G401.6 (cell line): ENCODE measurements around the gene FBXO42.

ENCODE experiments used
- FAIRE-seq: peaks from 2 replicates; lab custom pipeline; 2012; peaks lifted over from hg19 to GRCh38; lab: Jason Lieb, UNC

FBXO42 gene

DNA sequence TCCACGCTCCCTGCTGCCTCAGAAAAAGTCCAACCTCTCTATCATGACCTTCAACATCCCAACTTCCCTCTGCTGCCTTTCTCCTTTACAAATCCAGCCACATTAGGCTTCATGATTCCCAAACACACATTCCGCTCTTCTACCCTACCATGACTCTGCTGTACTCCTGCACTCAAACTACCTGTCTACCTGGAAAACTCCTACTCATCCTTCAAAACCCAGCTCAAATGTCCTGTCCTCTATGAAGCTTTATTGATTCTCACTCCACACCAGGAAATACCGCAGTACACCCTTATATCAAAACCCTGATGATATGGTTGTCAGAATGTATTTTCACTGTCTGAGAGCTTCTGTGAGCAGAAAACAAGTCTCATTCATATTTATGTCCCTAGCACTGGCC, 148.7 kb downstream of the FBXO42 start:
- no peak for FAIRE-seq

DNA sequence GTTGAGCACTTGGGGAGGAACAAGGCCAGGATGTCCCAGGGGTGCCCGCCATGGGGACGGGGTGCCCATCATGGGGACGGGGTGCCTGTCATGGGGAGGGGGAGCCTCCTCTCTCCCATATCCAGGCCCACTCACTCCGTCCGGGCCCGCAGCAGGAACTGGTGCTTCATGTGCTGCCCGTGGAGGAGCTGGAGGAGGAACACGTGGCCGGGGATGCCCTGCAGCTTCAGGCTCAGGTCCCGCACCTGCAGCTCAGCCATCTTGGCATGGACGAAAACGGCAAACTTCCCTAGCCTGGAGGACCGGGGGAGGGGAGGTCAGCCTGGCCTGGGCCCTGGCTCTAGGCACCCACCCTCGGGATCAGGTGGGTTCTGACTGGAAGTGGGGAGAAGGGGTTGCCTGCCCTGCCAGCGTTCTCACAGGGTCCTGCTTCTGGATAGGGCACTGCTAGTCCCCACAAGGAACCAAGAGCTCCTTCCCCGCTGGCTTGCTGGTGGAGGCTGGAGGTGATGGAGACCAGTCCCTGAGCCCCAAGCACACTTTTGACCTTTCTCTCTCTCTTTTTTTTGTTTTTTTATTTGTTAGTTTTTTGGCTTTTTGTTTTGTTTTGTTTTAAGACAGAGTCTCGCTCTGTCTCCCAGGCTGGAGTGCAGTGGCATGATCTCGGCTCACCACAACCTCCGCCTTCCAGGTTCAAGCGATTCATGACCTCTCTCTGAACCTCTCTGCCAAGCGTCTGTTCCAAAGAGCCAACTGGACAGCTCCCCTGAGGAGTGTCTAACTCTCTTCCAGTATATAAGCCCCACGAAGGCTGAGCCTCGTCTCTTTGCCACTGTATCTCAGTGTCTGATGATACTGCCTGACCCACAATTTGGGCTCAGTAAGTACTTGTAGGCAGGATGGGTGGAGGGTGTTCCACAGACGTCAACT, 149.7 kb downstream of the FBXO42 start:
- no peak for FAIRE-seq

DNA sequence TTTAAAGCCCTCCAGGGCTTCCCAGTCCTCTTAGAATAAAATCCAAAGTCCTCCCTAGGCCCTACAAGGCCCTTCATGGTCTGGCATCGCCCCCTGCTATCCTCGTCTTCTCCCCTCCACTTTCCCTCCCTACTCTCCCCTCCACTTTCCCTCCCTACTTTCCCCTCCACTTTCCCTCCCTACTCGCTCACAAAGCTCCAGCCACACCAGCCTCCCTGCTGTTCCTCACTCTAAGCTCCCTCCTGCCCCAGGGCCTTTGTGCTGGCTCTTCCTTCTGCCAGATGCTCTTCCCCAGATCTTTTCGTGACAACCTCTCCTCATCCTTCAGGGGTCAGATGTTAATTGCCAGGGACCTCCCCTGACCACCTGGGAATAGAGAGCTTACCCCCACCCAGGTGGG, 152.6 kb downstream of the FBXO42 start:
- no peak for FAIRE-seq

DNA sequence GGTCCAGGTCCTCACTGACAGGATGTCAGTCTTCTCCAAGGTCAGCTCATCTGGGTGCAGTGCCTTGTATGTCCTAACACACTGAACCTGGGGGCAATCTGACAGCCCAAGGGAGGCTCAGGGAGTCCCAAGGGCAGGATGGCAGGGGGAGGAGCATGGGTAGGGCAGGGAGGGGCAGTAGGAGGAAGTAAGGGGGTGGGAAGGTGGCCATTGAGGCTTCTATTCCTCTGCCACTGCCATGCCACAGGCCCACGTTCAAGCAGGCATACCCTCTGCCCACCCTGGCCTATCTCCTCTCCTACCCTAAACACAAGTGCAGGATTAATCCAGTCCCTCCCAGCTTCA, 153.2 kb downstream of the FBXO42 start:
- no peak for FAIRE-seq

DNA sequence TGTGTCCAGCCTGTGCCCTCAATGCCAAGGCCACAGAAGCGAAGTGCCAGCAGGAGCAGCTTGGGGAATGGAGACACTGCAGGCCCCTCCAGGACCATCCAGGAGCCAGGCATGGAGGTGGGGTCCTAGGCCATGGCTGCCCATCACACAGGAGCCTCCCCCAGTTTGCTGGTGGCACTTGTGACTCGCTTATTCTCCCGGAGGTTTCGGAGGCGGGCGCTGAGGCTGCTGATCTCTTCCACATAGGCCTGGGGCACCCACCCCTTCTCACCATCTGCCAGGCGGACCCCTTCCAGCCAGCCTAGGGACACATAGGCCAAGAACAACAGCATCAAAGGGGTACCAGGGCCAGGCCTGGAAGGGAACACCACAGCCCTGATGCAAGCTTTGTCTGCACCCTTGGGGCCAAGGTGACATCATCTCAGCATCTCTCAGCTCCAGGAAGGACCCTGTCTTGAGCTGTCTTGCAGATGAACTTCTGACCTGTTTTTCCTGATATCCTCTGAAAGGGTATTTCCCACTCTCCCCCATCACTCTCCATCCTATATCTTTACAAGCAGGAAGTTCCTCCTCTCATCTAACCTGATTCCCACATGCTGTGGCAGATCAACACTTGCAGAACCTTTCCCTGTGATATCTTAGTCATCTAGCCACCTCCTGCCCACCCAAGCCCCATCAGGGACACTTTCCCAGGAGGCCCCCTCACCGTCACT, 153.7 kb downstream of the FBXO42 start:
- no peak for FAIRE-seq

DNA sequence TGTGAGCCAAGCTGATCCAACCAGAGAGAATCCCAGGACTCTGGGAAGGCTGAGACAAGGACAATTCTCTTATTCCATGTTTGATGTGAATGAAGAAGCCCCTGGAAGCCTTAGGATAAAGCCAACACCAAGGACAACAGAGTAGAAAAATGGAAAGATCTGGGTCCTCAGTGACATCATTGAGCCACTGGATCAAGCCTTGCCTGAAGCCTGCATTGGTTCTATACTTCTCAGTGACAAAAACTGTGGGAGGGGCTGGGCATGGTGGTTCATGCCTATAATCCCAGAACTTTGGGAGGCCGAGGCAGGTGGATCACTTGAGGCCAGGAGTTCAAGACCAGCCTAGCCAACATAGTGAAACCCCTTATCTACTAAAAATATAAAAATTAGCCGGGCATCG, 155.4 kb downstream of the FBXO42 start:
- no peak for FAIRE-seq
